Loucy (cell line): ENCODE measurements around the gene EVI5.

ENCODE experiments used
- CTCF ChIP-seq: fragments of 200-600 bp; sonication (generic); conservative IDR thresholded peaks from 2 replicates; pipeline ENCODE4 v1.5.1; 2014; ENCODE audit warnings: mild to moderate bottlenecking, antibody characterized with exemption, low read length
- EZH2phosphoT487 ChIP-seq: fragments of 200-600 bp; IDR thresholded peaks from 2 replicates; pipeline ENCODE4 v1.6.1; 2018; ENCODE audit warnings: antibody characterized with exemption, mild to moderate bottlenecking, moderate library complexity, borderline replicate concordance

GRCh38 chr1:92544756-92545165 is 240.1 kb downstream of the EVI5 start:
- TF ChIP-seq CTCF (no peak), EZH2phosphoT487 (no peak)
